ENCODE results near the gene SIGLECL1. TPM values are rescaled to one million over a fixed set of nuclear protein-coding genes. Genes with fewer than 3 reads are reported as not detected.

SIGLECL1 gene
- not detected in 2 replicates for total RNA-seq

DNA sequence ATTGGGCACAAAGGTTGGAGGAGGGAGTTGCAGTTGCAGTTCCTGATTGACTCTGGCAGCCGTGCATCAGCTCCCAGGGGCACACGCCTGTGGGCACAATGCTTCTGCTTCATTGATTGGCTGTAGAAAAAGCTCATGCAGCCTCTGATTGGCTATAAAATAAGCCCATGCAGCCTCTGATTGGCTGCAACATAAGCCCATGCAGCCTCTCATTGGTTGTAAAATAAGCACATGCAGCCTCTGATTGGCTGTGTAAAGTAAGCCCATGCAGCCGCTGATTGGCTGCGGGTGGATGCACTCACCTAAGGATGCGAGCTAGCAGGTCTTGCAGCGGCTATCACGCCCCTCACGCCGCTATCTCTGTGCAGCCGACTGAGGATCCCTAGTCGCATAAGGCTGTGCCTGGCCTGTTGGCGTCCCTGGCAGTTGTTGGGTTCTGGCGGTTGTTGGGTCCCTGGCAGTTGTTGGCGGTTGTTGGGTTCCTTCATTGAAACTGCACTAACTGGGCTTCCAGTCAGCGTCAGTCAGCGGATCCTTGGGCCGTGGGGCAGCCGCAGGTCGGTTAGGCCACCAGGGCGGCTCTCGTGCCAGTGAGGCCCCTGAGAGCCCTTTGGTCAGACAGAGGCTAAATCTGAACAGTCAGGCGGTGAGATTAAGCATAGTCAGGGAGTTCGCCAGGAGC, at the start of gene SIGLECL1:
Gene SIGLECL1, plus strand, starts transcription at position 295 of the 682 bp plus-strand sequence. CDS start 12,993 bp downstream, outside the sequence.

DNA sequence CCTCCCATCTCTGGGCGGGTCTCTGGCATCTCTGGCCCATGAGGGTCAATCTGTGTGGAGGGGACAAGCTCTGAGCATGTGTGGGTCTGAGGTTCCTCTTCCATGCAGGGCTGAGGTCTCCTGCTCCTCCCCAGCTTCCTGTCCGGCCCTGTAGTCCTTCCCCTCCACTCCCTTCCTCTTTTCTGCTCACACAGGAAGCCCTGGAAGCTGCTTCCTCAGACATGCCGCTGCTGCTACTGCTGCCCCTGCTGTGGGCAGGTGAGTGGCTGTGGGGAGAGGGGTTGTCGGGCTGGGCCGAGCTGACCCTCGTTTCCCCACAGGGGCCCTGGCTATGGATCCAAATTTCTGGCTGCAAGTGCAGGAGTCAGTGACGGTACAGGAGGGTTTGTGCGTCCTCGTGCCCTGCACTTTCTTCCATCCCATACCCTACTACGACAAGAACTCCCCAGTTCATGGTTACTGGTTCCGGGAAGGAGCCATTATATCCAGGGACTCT, 25.9 kb upstream of the SIGLECL1 start, which contains the start of gene CD33:
Gene CD33, plus strand, starts transcription at position 183 of the 496 bp plus-strand sequence. Its CDS starts 39 bp downstream, at position 222.

DNA sequence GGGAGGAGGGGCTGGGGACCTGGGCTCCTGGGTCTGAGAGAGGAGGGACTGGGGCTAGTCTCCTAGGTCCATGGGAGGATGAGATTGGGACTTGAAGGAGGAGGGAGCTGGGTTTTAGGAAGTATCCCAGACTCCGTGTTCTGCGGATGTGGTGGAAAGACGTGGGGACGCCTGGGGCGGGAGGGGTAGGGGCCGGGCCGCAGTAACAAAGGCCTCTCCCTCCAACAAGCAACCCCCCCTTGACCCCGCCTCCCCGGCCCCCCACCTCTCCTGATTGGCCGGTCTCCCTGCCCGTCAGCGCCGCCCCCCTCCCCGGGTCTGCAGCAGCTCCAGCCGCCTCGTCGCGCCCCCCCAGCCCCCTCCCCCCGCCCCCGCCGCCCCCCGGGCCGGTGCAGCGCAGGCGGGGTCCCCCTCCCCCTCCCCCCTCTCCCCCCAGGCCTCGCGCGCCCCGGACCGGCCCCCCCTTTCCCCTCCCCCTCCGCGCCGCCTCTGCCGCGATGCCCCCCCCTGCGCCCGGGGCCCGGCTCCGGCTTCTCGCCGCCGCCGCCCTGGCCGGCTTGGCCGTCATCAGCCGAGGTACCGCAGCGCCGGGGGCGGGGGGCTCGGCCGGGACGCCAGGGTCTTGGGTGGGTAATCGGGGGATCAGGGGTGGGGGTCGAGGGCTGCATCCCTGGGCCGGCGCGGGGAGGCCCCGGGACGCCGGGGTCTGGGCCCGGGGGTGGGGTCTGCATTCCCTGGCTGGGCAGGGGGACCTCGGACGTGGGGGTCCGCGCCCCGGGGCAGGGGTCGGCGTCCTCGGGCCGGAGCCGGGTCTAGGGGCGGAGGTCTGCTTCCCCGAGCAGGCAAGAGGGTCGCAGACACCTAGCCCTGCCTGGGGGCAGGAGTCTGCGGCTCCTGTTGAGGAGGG, 60.7 kb downstream of the SIGLECL1 start, which contains the start of gene IGLON5:
Gene IGLON5, plus strand, starts transcription at position 294 of the 907 bp plus-strand sequence. Its CDS starts 204 bp downstream, at position 498.

Small RNAs within 50 kb of the gene (small RNA-seq; reads per million reads assigned to genes)
- gene MIR8074: not detected

Other genes with a start within 250 kb of the SIGLECL1 start
- 0.16 and 0.49 TPM in 2 replicates for gene KLK8, start 249.5 kb upstream of the SIGLECL1 start, total RNA-seq
- gene KLK10, start 231.4 kb upstream of the SIGLECL1 start, total RNA-seq: 0.12 TPM in 1 of 2 replicates, not detected in the other
- gene KLK11, start 224.5 kb upstream of the SIGLECL1 start, total RNA-seq: not detected in 2 replicates
- not detected in 2 replicates for gene KLK12, start 216.1 kb upstream of the SIGLECL1 start, total RNA-seq
- not detected in 2 replicates for gene KLK13, start 186.0 kb upstream of the SIGLECL1 start, total RNA-seq
- gene KLK14, start 168.2 kb upstream of the SIGLECL1 start, total RNA-seq: not detected in 2 replicates
- gene CTU1, start 142.7 kb upstream of the SIGLECL1 start, total RNA-seq: 5.3 and 5.4 TPM in 2 replicates
- gene SIGLEC9, start 126.2 kb upstream of the SIGLECL1 start, total RNA-seq: not detected in 2 replicates
- not detected in 2 replicates for gene SIGLEC7, start 108.8 kb upstream of the SIGLECL1 start, total RNA-seq
- gene CD33, start 26.0 kb upstream of the SIGLECL1 start, total RNA-seq: not detected in 2 replicates
- gene IGLON5, start 60.6 kb downstream of the SIGLECL1 start, total RNA-seq: not detected in 2 replicates
- gene VSIG10L, start 91.1 kb downstream of the SIGLECL1 start, total RNA-seq: 0.49 and 0.81 TPM in 2 replicates
- gene ETFB, start 115.3 kb downstream of the SIGLECL1 start, total RNA-seq: 48.0 and 58.5 TPM in 2 replicates
- not detected in 2 replicates for gene CLDND2, start 117.9 kb downstream of the SIGLECL1 start, total RNA-seq
- gene NKG7, start 121.6 kb downstream of the SIGLECL1 start, total RNA-seq: not detected in 2 replicates
- gene LIM2, start 136.9 kb downstream of the SIGLECL1 start, total RNA-seq: not detected in 2 replicates
- gene C19orf84, start 139.5 kb downstream of the SIGLECL1 start, total RNA-seq: not detected in 2 replicates
- gene SIGLEC10, start 166.6 kb downstream of the SIGLECL1 start, total RNA-seq: not detected in 2 replicates
- gene SIGLEC8, start 207.4 kb downstream of the SIGLECL1 start, total RNA-seq: not detected in 2 replicates
- not detected in 2 replicates for gene CEACAM18, start 227.5 kb downstream of the SIGLECL1 start, total RNA-seq

All from hair follicle dermal papilla cell (primary cell).